ENCODE results near the gene SPACA5. TPM values are rescaled to one million over a fixed set of nuclear protein-coding genes. Genes with fewer than 3 reads are reported as not detected.
"Not testable (repeated sequence)": the region's sequence is repeated elsewhere in the genome, so short reads cannot be mapped to it uniquely, and the experiment has no call there.

SPACA5 gene
- total and polyA plus RNA-seq, 4 experiments from 2014 or later: not detected

- CTCF ChIA-PET (ENCODE audit: partially characterized antibody); H3K36me3 ChIP-seq (ENCODE audit: insufficient read depth, low read length); H3K4me1 ChIP-seq (ENCODE audit: insufficient read depth, low read length); H3K4me3 ChIP-seq (ENCODE audit: low read length in 2 of 2); intact Hi-C loops (cut with micrococcal nuclease); H3K9me3 Mint-ChIP-seq; H3K27ac Mint-ChIP-seq; DNase-seq; H3K4me3 Mint-ChIP-seq; H3K27me3 Mint-ChIP-seq; H3K4me1 Mint-ChIP-seq; H3K36me3 Mint-ChIP-seq; H3K27ac ChIP-seq (ENCODE audit: low read depth, low read length); H3K27me3 ChIP-seq (ENCODE audit: insufficient read depth, low read length); H3K9me3 ChIP-seq (ENCODE audit: control insufficient read depth in 1 of 2, low read length in 2 of 2): not testable (repeated sequence)
- POLR2A ChIA-PET (ENCODE audit: partially characterized antibody): interaction anchor here (1.0 kb wide), 1 partner anchor 195 kb away, joined by 3 read pairs; no protein-coding TSS in a partner anchor
Observed at GRCh38 chrX:48030641-48031173, 23.9 kb downstream of the SPACA5 start.

- no peak overlapping the region for H3K4me3 ChIP-seq (ENCODE audit: low read length in 2 of 2)
- Mint-ChIP-seq H3K9me3 (peaks cover 0 to 2% (median 0%) of the 10 kb centered on the region in 8 donors), H3K27ac (no peak overlapping the region), H3K36me3 (no peaks in the 10 kb centered on the region), H3K4me3 (no peak overlapping the region), H3K4me1 (no peaks in the 10 kb centered on the region), H3K27me3 (no peaks in the 10 kb centered on the region)
- no peaks in the 10 kb centered on the region for H3K4me1 ChIP-seq (ENCODE audit: insufficient read depth, low read length)
- POLR2A ChIA-PET (ENCODE audit: partially characterized antibody): no interaction called here
- H3K27me3 ChIP-seq (ENCODE audit: insufficient read depth, low read length): no peaks in the 10 kb centered on the region
- CTCF ChIA-PET (ENCODE audit: partially characterized antibody): interaction anchor here (1.3 kb wide), 1 partner anchor 9 kb away, joined by 3 read pairs; no protein-coding TSS in a partner anchor
- no peaks in the 10 kb centered on the region for H3K36me3 ChIP-seq (ENCODE audit: insufficient read depth, low read length)
- no peak for DNase-seq
- intact Hi-C loops (cut with micrococcal nuclease): no loop called here
- no peaks in the 10 kb centered on the region for H3K9me3 ChIP-seq (ENCODE audit: control insufficient read depth in 1 of 2, low read length in 2 of 2)
- H3K27ac ChIP-seq (ENCODE audit: low read depth, low read length): no peak overlapping the region
Observed at GRCh38 chrX:48035891-48036290, 29.1 kb downstream of the SPACA5 start.

GRCh38 chrX:48043056-48043455 lies 36.3 kb downstream of the SPACA5 start:
- Mint-ChIP-seq H3K27me3 (no peaks in the 10 kb centered on the region), H3K27ac (no peak overlapping the region), H3K4me1 (peaks cover 0 to 2% (median 0%) of the 10 kb centered on the region in 4 donors), H3K4me3 (no peak overlapping the region), H3K9me3 (no peaks in the 10 kb centered on the region), H3K36me3 (peaks cover 0 to 4% of the 10 kb centered on the region in 2 donors)
- H3K4me1 ChIP-seq (ENCODE audit: insufficient read depth, low read length): no peaks in the 10 kb centered on the region
- no peaks in the 10 kb centered on the region for H3K36me3 ChIP-seq (ENCODE audit: insufficient read depth, low read length)
- H3K4me3 ChIP-seq (ENCODE audit: low read length in 2 of 2): no peak overlapping the region
- intact Hi-C loops (cut with micrococcal nuclease): no loop called here
- H3K27ac ChIP-seq (ENCODE audit: low read depth, low read length): no peak overlapping the region
- ChIA-PET POLR2A (ENCODE audit: partially characterized antibody) (no interaction called here), CTCF (ENCODE audit: partially characterized antibody) (interaction anchor here (2.2 kb wide), 1 partner anchor 16 kb away, joined by 11 read pairs; no protein-coding TSS in a partner anchor)
- no peaks in the 10 kb centered on the region for H3K9me3 ChIP-seq (ENCODE audit: control insufficient read depth in 1 of 2, low read length in 2 of 2)
- H3K27me3 ChIP-seq (ENCODE audit: insufficient read depth, low read length): no peaks in the 10 kb centered on the region
- no peak for DNase-seq

GRCh38 chrX:48045410-48046311 lies 38.9 kb downstream of the SPACA5 start:
- DNase-seq: no peak
- POLR2A ChIA-PET (ENCODE audit: partially characterized antibody): no interaction called here
- H3K4me1 Mint-ChIP-seq: peaks cover 0 to 2% (median 0%) of the 10 kb centered on the region in 4 donors
- H3K27ac ChIP-seq (ENCODE audit: low read depth, low read length): no peak overlapping the region
- no peaks in the 10 kb centered on the region for H3K27me3 ChIP-seq (ENCODE audit: insufficient read depth, low read length)
- no peaks in the 10 kb centered on the region for H3K9me3 ChIP-seq (ENCODE audit: control insufficient read depth in 1 of 2, low read length in 2 of 2)
- peaks cover 0 to 4% of the 10 kb centered on the region in 2 donors for H3K36me3 Mint-ChIP-seq
- no peak overlapping the region for H3K4me3 Mint-ChIP-seq
- CTCF ChIA-PET (ENCODE audit: partially characterized antibody): no interaction called here
- no peaks in the 10 kb centered on the region for H3K4me1 ChIP-seq (ENCODE audit: insufficient read depth, low read length)
- H3K27ac Mint-ChIP-seq: no peak overlapping the region
- no peaks in the 10 kb centered on the region for H3K36me3 ChIP-seq (ENCODE audit: insufficient read depth, low read length)
- no peaks in the 10 kb centered on the region for H3K9me3 Mint-ChIP-seq
- intact Hi-C loops (cut with micrococcal nuclease): no loop called here
- H3K27me3 Mint-ChIP-seq: no peaks in the 10 kb centered on the region
- no peak overlapping the region for H3K4me3 ChIP-seq (ENCODE audit: low read length in 2 of 2)

DNA sequence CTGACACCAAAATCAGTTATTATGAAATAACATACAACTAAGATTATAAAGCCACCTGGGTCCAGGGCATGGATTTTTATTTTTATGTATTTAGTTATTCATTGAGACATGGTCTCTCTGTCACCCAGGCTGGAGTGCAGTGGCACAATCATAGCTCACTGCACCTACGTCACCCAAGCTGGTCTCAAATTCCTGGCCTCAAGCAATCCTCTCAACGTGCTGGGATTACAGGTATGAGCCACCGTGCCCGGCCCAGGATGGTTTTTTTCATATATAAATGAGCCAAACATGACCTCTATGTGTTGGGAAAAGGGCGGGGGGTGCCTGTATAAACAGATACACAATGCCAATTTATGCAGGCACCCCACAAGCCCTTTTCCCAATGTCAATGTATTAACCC lies 40.1 kb downstream of the SPACA5 start:
- Histone ChIP-seq H3K27ac (ENCODE audit: low read depth, low read length) (no peak overlapping the region), H3K9me3 (ENCODE audit: control insufficient read depth in 1 of 2, low read length in 2 of 2) (no peaks in the 10 kb centered on the region), H3K4me1 (ENCODE audit: insufficient read depth, low read length) (no peaks in the 10 kb centered on the region), H3K4me3 (ENCODE audit: low read length in 2 of 2) (no peak overlapping the region), H3K36me3 (ENCODE audit: insufficient read depth, low read length) (no peaks in the 10 kb centered on the region), H3K27me3 (ENCODE audit: insufficient read depth, low read length) (no peaks in the 10 kb centered on the region)
- POLR2A ChIA-PET (ENCODE audit: partially characterized antibody): interaction anchor here (0.6 kb wide), 1 partner anchor 21 kb away, joined by 3 read pairs; no protein-coding TSS in a partner anchor
- DNase-seq: no peak
- no peaks in the 10 kb centered on the region for H3K27me3 Mint-ChIP-seq
- H3K9me3 Mint-ChIP-seq: no peaks in the 10 kb centered on the region
- no peak overlapping the region for H3K27ac Mint-ChIP-seq
- CTCF ChIA-PET (ENCODE audit: partially characterized antibody): no interaction called here
- intact Hi-C loops (cut with micrococcal nuclease): no loop called here
- peaks cover 0 to 4% of the 10 kb centered on the region in 2 donors for H3K36me3 Mint-ChIP-seq
- no peak overlapping the region for H3K4me3 Mint-ChIP-seq
- peaks cover 0 to 2% (median 0%) of the 10 kb centered on the region in 4 donors for H3K4me1 Mint-ChIP-seq

- Histone ChIP-seq H3K9me3 (ENCODE audit: control insufficient read depth in 1 of 2, low read length in 2 of 2) (peaks cover 0 to 6% of the 10 kb centered on the region in 2 donors), H3K4me3 (ENCODE audit: low read length in 2 of 2) (no peak overlapping the region), H3K4me1 (ENCODE audit: insufficient read depth, low read length) (no peaks in the 10 kb centered on the region), H3K36me3 (ENCODE audit: insufficient read depth, low read length) (peaks cover 5% of the 10 kb centered on the region), H3K27ac (ENCODE audit: low read depth, low read length) (no peak overlapping the region), H3K27me3 (ENCODE audit: insufficient read depth, low read length) (no peaks in the 10 kb centered on the region)
- H3K27me3 Mint-ChIP-seq: no peaks in the 10 kb centered on the region
- H3K9me3 Mint-ChIP-seq: peaks cover 0 to 43% (median 33%) of the 10 kb centered on the region in 8 donors
- peaks cover 32 to 43% of the 10 kb centered on the region in 2 donors for H3K36me3 Mint-ChIP-seq
- intact Hi-C loops (cut with micrococcal nuclease): no loop called here
- CTCF ChIA-PET (ENCODE audit: partially characterized antibody): no interaction called here
- H3K27ac Mint-ChIP-seq: no peak overlapping the region
- POLR2A ChIA-PET (ENCODE audit: partially characterized antibody): no interaction called here
- no peak overlapping the region for H3K4me3 Mint-ChIP-seq
- no peak for DNase-seq
- H3K4me1 Mint-ChIP-seq: no peaks in the 10 kb centered on the region
Observed at GRCh38 chrX:48058621-48059295, 52.0 kb downstream of the SPACA5 start.

DNA sequence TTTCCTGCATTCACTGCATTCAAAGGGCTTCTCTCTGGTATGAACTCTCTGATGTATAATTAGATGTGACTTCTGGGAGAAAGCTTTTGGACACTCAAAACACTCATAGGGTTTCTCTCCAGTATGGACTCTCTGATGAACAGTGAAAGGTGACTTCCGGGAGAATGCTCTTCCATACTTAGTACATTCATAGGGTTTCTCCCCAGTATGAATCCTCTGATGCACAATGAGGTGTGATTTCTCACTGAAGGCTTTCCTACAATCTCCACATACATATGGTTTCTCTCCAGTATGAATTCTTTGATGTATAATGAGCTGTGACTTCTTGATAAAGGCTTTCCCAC lies 52.5 kb downstream of the SPACA5 start:
- POLR2A ChIA-PET (ENCODE audit: partially characterized antibody): interaction anchor here (0.7 kb wide), 1 partner anchor 10 kb away, joined by 3 read pairs; no protein-coding TSS in a partner anchor
- DNase-seq: no peak
- no peak overlapping the region for H3K4me3 ChIP-seq (ENCODE audit: low read length in 2 of 2)
- no peak overlapping the region for H3K27ac Mint-ChIP-seq
- H3K27ac ChIP-seq (ENCODE audit: low read depth, low read length): no peak overlapping the region
- H3K27me3 Mint-ChIP-seq: no peaks in the 10 kb centered on the region
- no peak overlapping the region for H3K4me3 Mint-ChIP-seq
- H3K4me1 Mint-ChIP-seq: no peaks in the 10 kb centered on the region
- no peaks in the 10 kb centered on the region for H3K27me3 ChIP-seq (ENCODE audit: insufficient read depth, low read length)
- peaks cover 0 to 43% (median 33%) of the 10 kb centered on the region in 8 donors for H3K9me3 Mint-ChIP-seq
- intact Hi-C loops (cut with micrococcal nuclease): no loop called here
- peaks cover 32 to 43% of the 10 kb centered on the region in 2 donors for H3K36me3 Mint-ChIP-seq
- peaks cover 5% of the 10 kb centered on the region for H3K36me3 ChIP-seq (ENCODE audit: insufficient read depth, low read length)
- CTCF ChIA-PET (ENCODE audit: partially characterized antibody): no interaction called here
- H3K9me3 ChIP-seq (ENCODE audit: control insufficient read depth in 1 of 2, low read length in 2 of 2): peaks cover 0 to 6% of the 10 kb centered on the region in 2 donors
- no peaks in the 10 kb centered on the region for H3K4me1 ChIP-seq (ENCODE audit: insufficient read depth, low read length)

Measured in CD4-positive, alpha-beta memory T cell (primary cell).